Stimulated activated CD4-positive, alpha-beta T cell treated with anti-CD3 and anti-CD28 coated beads, Interleukin-2, amount 100 ng/mL, for 24 hours (primary cell): ENCODE results near the gene TSTD1.
"Not testable (repeated sequence)": the region's sequence is repeated elsewhere in the genome, so short reads cannot be mapped to it uniquely, and the experiment has no call there.

Experiments
- DNase-seq, 2 donors: peaks; one replicate each; pipeline ENCODE4 v3.0.0-alpha.2; 2020

Gene TSTD1

GRCh38 chr1:161006563-161006962 lies 32.2 kb downstream of the TSTD1 start:
- no peak for DNase-seq

GRCh38 chr1:161001525-161001924 lies 37.2 kb downstream of the TSTD1 start:
- DNase-seq, result no peak

DNA sequence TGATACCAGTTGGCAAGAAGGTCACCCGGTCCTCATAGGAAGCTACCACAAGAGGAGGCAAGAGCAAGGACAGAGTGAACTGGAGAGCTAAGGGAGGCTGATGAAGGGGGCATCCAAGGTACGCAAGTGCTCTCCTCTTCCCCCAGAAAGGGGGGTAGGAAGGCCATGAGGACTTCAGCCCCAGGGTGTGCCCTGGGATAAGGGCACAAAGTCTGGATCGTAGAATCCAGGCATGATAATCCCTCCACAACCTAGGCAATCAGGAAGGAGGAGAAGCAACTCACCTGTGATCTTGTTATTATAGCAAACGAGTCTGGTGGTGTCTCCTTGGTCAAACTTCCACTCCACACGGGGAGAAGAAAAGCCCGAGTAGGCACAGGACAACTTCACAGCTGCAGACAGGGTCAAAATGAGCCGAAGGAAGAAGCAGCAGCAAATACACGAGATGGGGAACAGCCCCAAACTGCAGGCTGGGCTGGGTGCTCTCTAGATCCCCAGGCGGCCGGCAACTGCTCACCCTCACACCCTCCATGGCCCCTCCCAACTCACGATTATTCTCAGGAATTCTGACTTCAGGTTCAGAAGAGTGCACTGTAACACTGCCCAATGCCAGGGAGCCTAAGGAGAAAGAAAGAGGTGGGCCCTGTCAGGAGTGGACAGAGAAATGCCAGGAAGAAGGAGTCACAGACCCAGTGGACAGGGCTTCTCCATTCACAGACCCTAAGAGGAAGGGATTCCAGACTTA lies 37.9 kb downstream of the TSTD1 start:
- DNase-seq, result no peak

DNA sequence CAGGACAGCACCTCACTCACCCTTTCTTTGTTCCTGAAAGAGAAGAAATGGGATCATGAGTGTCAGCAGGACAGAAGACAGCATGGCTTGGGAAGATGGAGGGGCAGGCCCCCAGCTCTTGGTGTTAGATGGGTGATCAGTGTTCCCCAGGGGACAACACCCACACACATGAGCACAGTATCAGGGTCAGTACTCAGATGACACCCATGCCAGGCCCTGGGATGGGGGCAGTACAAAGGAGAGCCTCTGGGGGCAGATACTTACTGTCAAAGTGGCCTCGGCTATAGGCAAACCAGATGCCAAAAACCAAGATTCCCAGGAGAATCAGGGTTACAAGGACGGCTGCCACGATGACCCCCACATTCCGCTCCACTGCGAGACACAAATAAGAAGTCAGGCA lies 39.4 kb downstream of the TSTD1 start:
- no peak for DNase-seq

GRCh38 chr1:160997323-160998038 lies 41.3 kb downstream of the TSTD1 start:
- DNase-seq, result peak; percentile 45 to 58

- DNase-seq, result no peak
Observed at GRCh38 chr1:160996178-160996577, 42.6 kb downstream of the TSTD1 start.

DNA sequence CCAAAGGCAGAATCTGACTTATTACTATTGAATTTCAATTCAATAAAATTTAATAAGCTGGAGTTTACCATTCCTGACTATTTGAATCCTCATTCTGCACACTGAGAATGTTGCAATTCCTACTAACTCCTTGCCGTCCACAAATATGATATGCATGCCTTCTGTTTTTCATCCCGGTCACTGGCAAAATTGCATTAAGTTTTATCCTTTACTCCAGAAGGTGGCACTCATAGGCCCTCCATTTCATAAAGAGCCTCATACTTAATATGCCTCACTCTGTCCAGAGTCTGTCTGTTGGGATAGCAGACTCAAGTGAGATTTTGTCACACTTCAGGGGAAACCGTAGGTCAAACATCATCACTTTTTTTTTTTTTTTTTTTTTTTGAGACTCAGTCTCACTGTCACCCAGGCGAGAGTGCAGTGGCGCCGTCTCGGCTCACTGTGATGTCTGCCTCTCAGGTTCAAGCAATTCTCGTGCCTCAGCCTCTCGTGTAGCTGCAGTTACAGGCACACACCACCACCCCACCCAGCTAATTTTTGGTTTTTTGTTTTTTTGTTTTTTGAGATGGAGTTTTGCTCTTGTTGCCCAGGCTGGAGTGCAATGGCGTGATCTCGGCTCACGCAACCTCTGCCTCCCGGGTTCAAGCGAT lies 45.1 kb downstream of the TSTD1 start:
- DNase-seq, result no peak

DNA sequence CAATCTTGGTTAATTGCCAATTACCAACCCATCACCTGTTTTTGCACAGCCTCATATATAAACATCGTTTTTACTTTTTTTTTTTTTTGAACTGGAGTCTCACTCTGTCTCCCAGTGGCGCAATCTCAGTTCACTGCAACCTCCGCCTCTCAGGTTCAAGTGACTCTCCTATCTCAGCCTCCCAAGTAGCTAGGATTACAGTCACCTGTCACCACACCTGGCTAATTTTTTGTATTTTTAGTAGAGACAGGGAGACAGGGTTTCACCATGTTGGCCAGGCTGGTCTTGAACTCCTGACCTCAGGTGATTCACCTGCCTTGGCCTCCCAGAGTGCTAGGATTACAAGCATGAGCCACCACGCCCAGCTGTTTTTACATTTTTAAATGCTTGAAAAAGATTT lies 46.7 kb downstream of the TSTD1 start:
- DNase-seq, result not testable (repeated sequence)
